PC-3 (cell line): Measurements from ENCODE around the gene ATG4B. TPM values are rescaled to one million over a fixed set of nuclear protein-coding genes. Genes with fewer than 3 reads are reported as not detected.

Source experiments
- ATAC-seq: fragments of 200-7000 bp; cut with Tn5 transposase; 2 replicates; pipeline ENCODE4 v1.9.1; 2020; ENCODE audit warnings: mild to moderate bottlenecking, moderate library complexity
- BruUV-seq: library from RNA; stranded (reverse); fragments of 400-500 nt; replicated peaks from 2 replicates; lab custom pipeline; 2021; lab: Mats Ljungman, UMichigan
- CTCF ChIA-PET: fragments of 300-600 bp; sonication (Branson Sonifier 250); formaldehyde crosslinking; loops from one replicate; lab custom pipeline; 2022; ENCODE audit warnings: antibody characterized with exemption; lab: Charles Lee
- POLR2A ChIA-PET: fragments of 300-600 bp; sonication (Branson Sonifier 250); formaldehyde crosslinking; loops from one replicate; lab custom pipeline; 2022; ENCODE audit warnings: antibody characterized with exemption; ENCODE audit not compliant: unreplicated experiment; lab: Charles Lee
- DNase-seq: peaks from one replicate; pipeline ENCODE4 v3.0.0-alpha.2; 2015
- H2AFZ ChIP-seq: fragments of 300-600 bp; sonication (generic); 2 replicates; pipeline ENCODE4 v1.6.0; 2016; ENCODE audit warnings: antibody characterized with exemption, low read length
- H3F3A ChIP-seq: fragments of 300-600 bp; sonication (generic); one replicate; pipeline ENCODE4 v1.6.0; 2017; ENCODE audit warnings: antibody characterized with exemption, low read length, control low read depth, mild to moderate bottlenecking; ENCODE audit not compliant: unreplicated experiment
- H3K27ac ChIP-seq: fragments of 300-600 bp; sonication (generic); 2 replicates; pipeline ENCODE4 v1.5.1; 2016; ENCODE audit warnings: mild to moderate bottlenecking, low read length
- H3K27me3 ChIP-seq: fragments of 300-600 bp; sonication (generic); 2 replicates; pipeline ENCODE4 v1.6.1; 2016; ENCODE audit warnings: low read length, mixed read lengths
- H3K36me3 ChIP-seq: fragments of 300-600 bp; sonication (generic); 2 replicates; pipeline ENCODE4 v1.6.1; 2016; ENCODE audit warnings: low read depth, mixed run types, low read length, mixed read lengths
- H3K4me1 ChIP-seq: fragments of 300-600 bp; sonication (generic); 2 replicates; pipeline ENCODE4 v1.5.1; 2016; ENCODE audit warnings: low read length; ENCODE audit not compliant: insufficient read depth
- H3K4me2 ChIP-seq: fragments of 300-600 bp; sonication (generic); 2 replicates; pipeline ENCODE4 v1.6.0; 2016; ENCODE audit warnings: low read length
- H3K4me3 ChIP-seq: fragments of 300-600 bp; sonication (generic); 2 replicates; pipeline ENCODE4 v1.5.1; 2016; ENCODE audit warnings: mild to moderate bottlenecking, low read length, mixed read lengths
- H3K79me2 ChIP-seq: fragments of 300-600 bp; sonication (generic); 2 replicates; pipeline ENCODE4 v1.6.1; 2017; ENCODE audit warnings: low read length, mixed read lengths
- H3K9ac ChIP-seq: fragments of 300-600 bp; sonication (generic); 2 replicates; pipeline ENCODE4 v1.6.0; 2016; ENCODE audit warnings: mild to moderate bottlenecking, low read length
- H3K9me2 ChIP-seq: fragments of 300-600 bp; sonication (generic); replicated peaks from 2 replicates; pipeline ENCODE4 v1.6.1; 2016; ENCODE audit warnings: mixed run types, low read length, mixed read lengths
- H3K9me3 ChIP-seq: fragments of 300-600 bp; sonication (generic); 2 replicates; pipeline ENCODE4 v1.6.1; 2016; ENCODE audit warnings: low read length, mixed read lengths
- H4K20me1 ChIP-seq: fragments of 300-600 bp; sonication (generic); 2 replicates; pipeline ENCODE4 v1.6.1; 2016; ENCODE audit warnings: low read length, mixed read lengths
- CTCF ChIP-seq: fragments of 300-600 bp; sonication (generic); conservative IDR thresholded peaks from 2 replicates; pipeline ENCODE4 v1.5.1; 2017; ENCODE audit warnings: antibody characterized with exemption, low read depth, mild to moderate bottlenecking, low read length
- EZH2 ChIP-seq: fragments of 300-600 bp; sonication (generic); IDR thresholded peaks from one replicate; pipeline ENCODE4 v1.6.1; 2017; ENCODE audit warnings: antibody characterized with exemption, mild to moderate bottlenecking, low read length; ENCODE audit not compliant: unreplicated experiment
- EZH2phosphoT487 ChIP-seq: fragments of 300-600 bp; sonication (generic); IDR thresholded peaks from 2 replicates; pipeline ENCODE4 v1.6.1; 2018; ENCODE audit warnings: mild to moderate bottlenecking, antibody characterized with exemption, low read length, borderline replicate concordance
- intact Hi-C: fragments of 100-400 bp; cut with micrococcal nuclease; formaldehyde crosslinking; loops from 2 replicates; pipeline ENCODE4 v1.9.0; 2023
- total RNA-seq: library from RNA; depleted of rRNA; stranded (reverse); fragments of >200 nt; gene quantifications from 2 replicates; pipeline ENCODE4 v1.2.3, GENCODE V29; 2014

The ATG4B gene
- total RNA-seq, 1 experiment from 2014 or later: 83.0 TPM

- no peaks in the 10 kb centered on the region for H3K9me3 ChIP-seq
- CTCF ChIA-PET: interaction anchor here (0.6 kb wide), 1 partner anchor 206 kb away, joined by 3 read pairs; no protein-coding TSS in a partner anchor
- no peak overlapping the region for H3K4me3 ChIP-seq
- ATAC-seq (no peak), DNase-seq (no peak)
- H3K27ac ChIP-seq: no peak overlapping the region
- H3K9me2 ChIP-seq: no peaks in the 10 kb centered on the region
- H3K27me3 ChIP-seq: no peaks in the 10 kb centered on the region
- TF ChIP-seq EZH2phosphoT487: no peak
- no peak for TF ChIP-seq EZH2
- no peak for TF ChIP-seq CTCF
- POLR2A ChIA-PET: no interaction called here
- H3K36me3 ChIP-seq: peaks cover 4% of the 10 kb centered on the region; the same call in 1 of the 2 replicates
- no peak overlapping the region for H3K9ac ChIP-seq
- H2AFZ ChIP-seq: no peak overlapping the region
- no peak overlapping the region for H3K4me2 ChIP-seq
- H3K4me1 ChIP-seq: no peaks in the 10 kb centered on the region
- H4K20me1 ChIP-seq: no peaks in the 10 kb centered on the region
- intact Hi-C loops: no loop called here
- H3F3A ChIP-seq: no peaks in the 10 kb centered on the region
- BruUV-seq: no TSS peak
- no peaks in the 10 kb centered on the region for H3K79me2 ChIP-seq
These were observed 39.9 kb upstream of the ATG4B start for GRCh38 chr2:241597561-241597960.

- no peak for TF ChIP-seq EZH2
- TF ChIP-seq EZH2phosphoT487: no peak
- TF ChIP-seq CTCF: no peak
- peaks cover 4% of the 10 kb centered on the region; the same call in 1 of the 2 replicates for H3K36me3 ChIP-seq
These were observed 39.4 kb upstream of the ATG4B start for GRCh38 chr2:241598061-241598460.

DNA sequence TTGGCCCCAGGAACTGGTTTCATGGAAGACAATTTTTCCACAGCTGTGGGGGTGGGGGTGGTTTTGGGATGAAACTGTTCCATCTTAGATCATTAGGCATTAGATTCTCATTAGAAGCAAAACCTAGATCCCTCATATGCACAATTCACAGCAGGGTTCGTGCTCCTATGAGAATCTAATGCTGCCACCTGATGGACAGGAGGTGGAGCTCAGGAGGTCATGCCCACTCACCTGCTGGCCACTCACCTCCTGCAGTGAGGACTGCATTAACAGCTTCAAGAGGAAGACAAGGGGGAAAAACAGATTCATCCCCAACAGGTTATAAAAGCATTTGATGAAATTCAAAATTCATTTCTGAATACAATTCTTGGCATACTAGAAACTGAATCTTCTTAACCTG is 39.0 kb upstream of the ATG4B start:
- Histone ChIP-seq H3K4me2 (no peak overlapping the region), H3K4me1 (no peaks in the 10 kb centered on the region), H3K79me2 (no peaks in the 10 kb centered on the region), H3K9me2 (no peaks in the 10 kb centered on the region), H3K9me3 (no peaks in the 10 kb centered on the region), H3F3A (no peaks in the 10 kb centered on the region), H4K20me1 (no peaks in the 10 kb centered on the region), H3K9ac (no peak overlapping the region), H3K27ac (no peak overlapping the region), H3K36me3 (peaks cover 4% of the 10 kb centered on the region; the same call in 1 of the 2 replicates), H3K27me3 (no peaks in the 10 kb centered on the region), H2AFZ (no peak overlapping the region), H3K4me3 (no peak overlapping the region)
- no TSS peak for BruUV-seq
- DNase-seq: peak; percentile 46
- TF ChIP-seq EZH2phosphoT487: no peak
- no peak for TF ChIP-seq EZH2
- peak; percentile 55 for TF ChIP-seq CTCF
- ATAC-seq: peak; percentile 71
- POLR2A ChIA-PET: no interaction called here
- intact Hi-C loops: loop anchor here (1.0 kb wide), 1 partner anchor 49 kb away; no protein-coding TSS in a partner anchor
- CTCF ChIA-PET: interaction anchor here (0.6 to 1.1 kb wide), 4 partner anchors 8 to 207 kb away, joined by 3 to 6 read pairs (median 4); no protein-coding TSS in a partner anchor

More at GRCh38 chr2:241598061-241598460, 39.4 kb upstream of the ATG4B start:
- Histone ChIP-seq H3K9ac (no peak overlapping the region), H3F3A (no peaks in the 10 kb centered on the region), H3K9me3 (no peaks in the 10 kb centered on the region), H3K4me1 (no peaks in the 10 kb centered on the region), H3K4me3 (no peak overlapping the region), H3K79me2 (no peaks in the 10 kb centered on the region), H3K27ac (no peak overlapping the region), H3K27me3 (no peaks in the 10 kb centered on the region), H3K4me2 (no peak overlapping the region), H2AFZ (no peak overlapping the region), H4K20me1 (no peaks in the 10 kb centered on the region), H3K9me2 (no peaks in the 10 kb centered on the region)
- intact Hi-C loops: loop anchor here (1.0 kb wide), 1 partner anchor 49 kb away; no protein-coding TSS in a partner anchor
- DNase-seq (no peak), ATAC-seq (no peak)
- ChIA-PET POLR2A (no interaction called here), CTCF (interaction anchor here (0.6 to 1.1 kb wide), 3 partner anchors 41 to 206 kb away, joined by 3 to 6 read pairs (median 4); no protein-coding TSS in a partner anchor)
- BruUV-seq: no TSS peak
